ENCODE results near the gene ZMYM2. TPM values are rescaled to one million over a fixed set of nuclear protein-coding genes. Genes with fewer than 3 reads are reported as not detected.

The ZMYM2 gene
- total and polyA plus RNA-seq, 2 experiments from 2014 or later = 87.9 to 159 TPM

DNA sequence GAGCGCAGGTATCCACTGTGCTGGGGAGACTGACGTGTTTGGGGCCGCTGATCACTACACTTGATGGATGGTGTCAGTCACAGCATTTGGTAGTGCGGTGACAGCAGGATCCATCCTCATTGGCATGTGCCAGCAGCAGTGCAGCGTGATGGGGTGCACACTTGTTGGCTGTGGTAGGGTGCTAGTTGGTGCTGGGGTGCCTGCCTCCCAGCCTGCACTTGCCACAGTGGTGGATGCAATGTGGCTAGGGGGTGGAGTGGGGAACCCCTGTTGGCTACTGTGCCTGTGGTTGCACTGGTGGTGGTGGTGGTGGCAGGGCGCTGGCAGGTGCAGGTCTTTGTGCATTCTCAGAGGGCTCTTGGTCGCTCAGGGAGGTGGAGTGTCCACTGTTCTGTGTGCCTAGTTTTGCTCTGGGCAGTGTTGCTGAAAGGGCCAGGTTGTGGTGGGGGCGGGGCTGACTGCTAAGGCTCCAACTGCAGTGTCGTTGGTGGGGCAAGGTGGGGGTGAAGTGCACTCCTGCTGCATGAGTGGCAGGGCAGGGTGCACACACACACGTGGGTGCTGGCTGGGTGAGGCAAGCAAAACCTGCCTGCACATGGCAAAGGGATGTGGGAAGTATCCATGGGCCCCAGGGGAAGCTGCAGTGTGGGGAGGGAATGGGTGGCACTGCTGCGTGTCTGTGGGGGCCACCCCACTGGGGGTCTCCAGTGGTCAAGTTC, 84.8 kb downstream of the ZMYM2 start:
- no peak overlapping the region for H3K4me3 Mint-ChIP-seq
- ATAC-seq = no peak; the same call in 2 of the 3 replicates

More for the DNA sequence above, 84.8 kb downstream of the ZMYM2 start:
- H3K4me3 ChIP-seq = no peak overlapping the region
- H3K27ac Mint-ChIP-seq = peak overlapping the region; percentile 56; the same call in 1 of the 2 replicates
- peaks cover 35% of the 10 kb centered on the region for H4K20me1 ChIP-seq (replicated peaks; ENCODE audit: insufficient read depth)
- H2AFZ ChIP-seq = no peak overlapping the region
- TF ChIP-seq, protein P1, sequence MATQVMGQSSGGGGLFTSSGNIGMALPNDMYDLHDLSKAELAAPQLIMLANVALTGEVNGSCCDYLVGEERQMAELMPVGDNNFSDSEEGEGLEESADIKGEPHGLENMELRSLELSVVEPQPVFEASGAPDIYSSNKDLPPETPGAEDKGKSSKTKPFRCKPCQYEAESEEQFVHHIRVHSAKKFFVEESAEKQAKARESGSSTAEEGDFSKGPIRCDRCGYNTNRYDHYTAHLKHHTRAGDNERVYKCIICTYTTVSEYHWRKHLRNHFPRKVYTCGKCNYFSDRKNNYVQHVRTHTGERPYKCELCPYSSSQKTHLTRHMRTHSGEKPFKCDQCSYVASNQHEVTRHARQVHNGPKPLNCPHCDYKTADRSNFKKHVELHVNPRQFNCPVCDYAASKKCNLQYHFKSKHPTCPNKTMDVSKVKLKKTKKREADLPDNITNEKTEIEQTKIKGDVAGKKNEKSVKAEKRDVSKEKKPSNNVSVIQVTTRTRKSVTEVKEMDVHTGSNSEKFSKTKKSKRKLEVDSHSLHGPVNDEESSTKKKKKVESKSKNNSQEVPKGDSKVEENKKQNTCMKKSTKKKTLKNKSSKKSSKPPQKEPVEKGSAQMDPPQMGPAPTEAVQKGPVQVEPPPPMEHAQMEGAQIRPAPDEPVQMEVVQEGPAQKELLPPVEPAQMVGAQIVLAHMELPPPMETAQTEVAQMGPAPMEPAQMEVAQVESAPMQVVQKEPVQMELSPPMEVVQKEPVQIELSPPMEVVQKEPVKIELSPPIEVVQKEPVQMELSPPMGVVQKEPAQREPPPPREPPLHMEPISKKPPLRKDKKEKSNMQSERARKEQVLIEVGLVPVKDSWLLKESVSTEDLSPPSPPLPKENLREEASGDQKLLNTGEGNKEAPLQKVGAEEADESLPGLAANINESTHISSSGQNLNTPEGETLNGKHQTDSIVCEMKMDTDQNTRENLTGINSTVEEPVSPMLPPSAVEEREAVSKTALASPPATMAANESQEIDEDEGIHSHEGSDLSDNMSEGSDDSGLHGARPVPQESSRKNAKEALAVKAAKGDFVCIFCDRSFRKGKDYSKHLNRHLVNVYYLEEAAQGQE (IDR thresholded peaks at IDR 0.05; ENCODE audit: unreplicated experiment) = no peak
- TF ChIP-seq JUNB (IDR thresholded peaks at IDR 0.05; ENCODE audit: unreplicated experiment) = no peak
- TF ChIP-seq CTCF (conservative IDR thresholded peaks at IDR 0.05; ENCODE audit: low read depth in 2 of 2) = no peak
- TF ChIP-seq EZH2phosphoT487 (IDR thresholded peaks at IDR 0.05; ENCODE audit: unreplicated experiment) = no peak
- no peak for TF ChIP-seq POLR2AphosphoS5 (IDR thresholded peaks at IDR 0.05; ENCODE audit: low read depth)
- TF ChIP-seq, protein P2, sequence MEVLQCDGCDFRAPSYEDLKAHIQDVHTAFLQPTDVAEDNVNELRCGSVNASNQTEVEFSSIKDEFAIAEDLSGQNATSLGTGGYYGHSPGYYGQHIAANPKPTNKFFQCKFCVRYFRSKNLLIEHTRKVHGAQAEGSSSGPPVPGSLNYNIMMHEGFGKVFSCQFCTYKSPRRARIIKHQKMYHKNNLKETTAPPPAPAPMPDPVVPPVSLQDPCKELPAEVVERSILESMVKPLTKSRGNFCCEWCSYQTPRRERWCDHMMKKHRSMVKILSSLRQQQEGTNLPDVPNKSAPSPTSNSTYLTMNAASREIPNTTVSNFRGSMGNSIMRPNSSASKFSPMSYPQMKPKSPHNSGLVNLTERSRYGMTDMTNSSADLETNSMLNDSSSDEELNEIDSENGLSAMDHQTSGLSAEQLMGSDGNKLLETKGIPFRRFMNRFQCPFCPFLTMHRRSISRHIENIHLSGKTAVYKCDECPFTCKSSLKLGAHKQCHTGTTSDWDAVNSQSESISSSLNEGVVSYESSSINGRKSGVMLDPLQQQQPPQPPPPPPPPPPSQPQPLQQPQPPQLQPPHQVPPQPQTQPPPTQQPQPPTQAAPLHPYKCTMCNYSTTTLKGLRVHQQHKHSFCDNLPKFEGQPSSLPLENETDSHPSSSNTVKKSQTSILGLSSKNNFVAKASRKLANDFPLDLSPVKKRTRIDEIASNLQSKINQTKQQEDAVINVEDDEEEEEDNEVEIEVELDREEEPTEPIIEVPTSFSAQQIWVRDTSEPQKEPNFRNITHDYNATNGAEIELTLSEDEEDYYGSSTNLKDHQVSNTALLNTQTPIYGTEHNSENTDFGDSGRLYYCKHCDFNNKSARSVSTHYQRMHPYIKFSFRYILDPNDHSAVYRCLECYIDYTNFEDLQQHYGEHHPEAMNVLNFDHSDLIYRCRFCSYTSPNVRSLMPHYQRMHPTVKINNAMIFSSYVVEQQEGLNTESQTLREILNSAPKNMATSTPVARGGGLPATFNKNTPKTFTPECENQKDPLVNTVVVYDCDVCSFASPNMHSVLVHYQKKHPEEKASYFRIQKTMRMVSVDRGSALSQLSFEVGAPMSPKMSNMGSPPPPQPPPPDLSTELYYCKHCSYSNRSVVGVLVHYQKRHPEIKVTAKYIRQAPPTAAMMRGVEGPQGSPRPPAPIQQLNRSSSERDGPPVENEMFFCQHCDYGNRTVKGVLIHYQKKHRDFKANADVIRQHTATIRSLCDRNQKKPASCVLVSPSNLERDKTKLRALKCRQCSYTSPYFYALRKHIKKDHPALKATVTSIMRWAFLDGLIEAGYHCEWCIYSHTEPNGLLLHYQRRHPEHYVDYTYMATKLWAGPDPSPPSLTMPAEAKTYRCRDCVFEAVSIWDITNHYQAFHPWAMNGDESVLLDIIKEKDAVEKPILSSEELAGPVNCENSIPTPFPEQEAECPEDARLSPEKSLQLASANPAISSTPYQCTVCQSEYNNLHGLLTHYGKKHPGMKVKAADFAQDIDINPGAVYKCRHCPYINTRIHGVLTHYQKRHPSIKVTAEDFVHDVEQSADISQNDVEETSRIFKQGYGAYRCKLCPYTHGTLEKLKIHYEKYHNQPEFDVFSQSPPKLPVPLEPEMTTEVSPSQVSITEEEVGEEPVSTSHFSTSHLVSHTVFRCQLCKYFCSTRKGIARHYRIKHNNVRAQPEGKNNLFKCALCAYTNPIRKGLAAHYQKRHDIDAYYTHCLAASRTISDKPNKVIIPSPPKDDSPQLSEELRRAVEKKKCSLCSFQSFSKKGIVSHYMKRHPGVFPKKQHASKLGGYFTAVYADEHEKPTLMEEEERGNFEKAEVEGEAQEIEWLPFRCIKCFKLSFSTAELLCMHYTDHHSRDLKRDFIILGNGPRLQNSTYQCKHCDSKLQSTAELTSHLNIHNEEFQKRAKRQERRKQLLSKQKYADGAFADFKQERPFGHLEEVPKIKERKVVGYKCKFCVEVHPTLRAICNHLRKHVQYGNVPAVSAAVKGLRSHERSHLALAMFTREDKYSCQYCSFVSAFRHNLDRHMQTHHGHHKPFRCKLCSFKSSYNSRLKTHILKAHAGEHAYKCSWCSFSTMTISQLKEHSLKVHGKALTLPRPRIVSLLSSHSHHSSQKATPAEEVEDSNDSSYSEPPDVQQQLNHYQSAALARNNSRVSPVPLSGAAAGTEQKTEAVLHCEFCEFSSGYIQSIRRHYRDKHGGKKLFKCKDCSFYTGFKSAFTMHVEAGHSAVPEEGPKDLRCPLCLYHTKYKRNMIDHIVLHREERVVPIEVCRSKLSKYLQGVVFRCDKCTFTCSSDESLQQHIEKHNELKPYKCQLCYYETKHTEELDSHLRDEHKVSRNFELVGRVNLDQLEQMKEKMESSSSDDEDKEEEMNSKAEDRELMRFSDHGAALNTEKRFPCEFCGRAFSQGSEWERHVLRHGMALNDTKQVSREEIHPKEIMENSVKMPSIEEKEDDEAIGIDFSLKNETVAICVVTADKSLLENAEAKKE (CRISPR knock-in tag; IDR thresholded peaks at IDR 0.05) = no peak
- no peak for TF ChIP-seq CREB1 (CRISPR knock-in tag; IDR thresholded peaks at IDR 0.05; ENCODE audit: low read depth)
- TF ChIP-seq, protein P3, sequence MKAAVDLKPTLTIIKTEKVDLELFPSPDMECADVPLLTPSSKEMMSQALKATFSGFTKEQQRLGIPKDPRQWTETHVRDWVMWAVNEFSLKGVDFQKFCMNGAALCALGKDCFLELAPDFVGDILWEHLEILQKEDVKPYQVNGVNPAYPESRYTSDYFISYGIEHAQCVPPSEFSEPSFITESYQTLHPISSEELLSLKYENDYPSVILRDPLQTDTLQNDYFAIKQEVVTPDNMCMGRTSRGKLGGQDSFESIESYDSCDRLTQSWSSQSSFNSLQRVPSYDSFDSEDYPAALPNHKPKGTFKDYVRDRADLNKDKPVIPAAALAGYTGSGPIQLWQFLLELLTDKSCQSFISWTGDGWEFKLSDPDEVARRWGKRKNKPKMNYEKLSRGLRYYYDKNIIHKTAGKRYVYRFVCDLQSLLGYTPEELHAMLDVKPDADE (IDR thresholded peaks at IDR 0.05) = no peak
- no peak for TF ChIP-seq STAT1 (IDR thresholded peaks at IDR 0.05; ENCODE audit: unreplicated experiment)
- TF ChIP-seq EZH2 (IDR thresholded peaks at IDR 0.05; ENCODE audit: low read depth, unreplicated experiment) = no peak
- no peak for TF ChIP-seq NANOG (IDR thresholded peaks at IDR 0.05; ENCODE audit: borderline replicate concordance)
- no peak for TF ChIP-seq ZNF114 (CRISPR knock-in tag; IDR thresholded peaks at IDR 0.05)
- no peak for TF ChIP-seq ZNF331 (CRISPR knock-in tag; IDR thresholded peaks at IDR 0.05; ENCODE audit: low read depth)
- H3K9me3 Mint-ChIP-seq = no peaks in the 10 kb centered on the region
- H3K79me2 ChIP-seq (replicated peaks; ENCODE audit: insufficient read depth) = peaks cover 51% of the 10 kb centered on the region
- no peaks in the 10 kb centered on the region for H3K9me2 ChIP-seq (ENCODE audit: insufficient read depth)
- H3K27ac ChIP-seq (ENCODE audit: low read depth) = no peak overlapping the region
- H3K4me1 Mint-ChIP-seq = peaks cover 4% of the 10 kb centered on the region
- H3K27me3 ChIP-seq (ENCODE audit: insufficient read depth) = no peaks in the 10 kb centered on the region
- DNase-seq (ENCODE audit: low spot score) = no peak
- no peaks in the 10 kb centered on the region; the same call in 1 of the 2 replicates for H3F3A ChIP-seq (replicated peaks; ENCODE audit: low read depth)
- H3K36me3 ChIP-seq (ENCODE audit: insufficient read depth) = peaks cover 10% of the 10 kb centered on the region; the same call in 1 of the 2 replicates
- H3K27me3 Mint-ChIP-seq (ENCODE audit: insufficient read depth, low read depth, poor library complexity) = peaks cover 3% of the 10 kb centered on the region
- no peaks in the 10 kb centered on the region; the same call in 1 of the 2 replicates for H3K4me1 ChIP-seq (ENCODE audit: insufficient read depth)
- no peak overlapping the region for H3K4me2 ChIP-seq
- H3K36me3 Mint-ChIP-seq (ENCODE audit: low read depth) = peaks cover 68% of the 10 kb centered on the region

Data from GM23338 (cell line).